ENCODE results near the gene MRPL2. TPM values are rescaled to one million over a fixed set of nuclear protein-coding genes. Genes with fewer than 3 reads are reported as not detected.

Gene MRPL2
- total RNA-seq, 1 donor, result 20.6 TPM

DNA sequence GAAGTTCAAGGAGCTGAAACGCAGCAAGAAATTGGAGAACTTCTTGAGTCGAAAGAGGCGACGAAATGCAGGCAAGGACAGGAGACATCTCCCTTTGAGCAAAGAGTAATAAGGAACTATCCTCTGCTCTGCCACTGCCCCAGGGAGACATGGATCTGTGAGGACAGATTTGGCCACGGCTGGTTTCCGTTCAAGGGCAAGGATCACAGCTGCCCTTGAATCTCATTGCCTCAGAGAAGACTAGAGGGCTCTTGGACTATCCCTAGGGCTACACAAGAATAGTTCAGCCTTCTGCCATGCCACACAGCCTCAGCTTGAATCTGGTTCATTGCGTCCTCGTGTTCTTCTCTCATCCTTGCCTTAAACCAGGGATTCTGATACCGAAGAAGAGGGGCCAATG lies 30.1 kb downstream of the MRPL2 start:
- TF ChIP-seq, protein P1, sequence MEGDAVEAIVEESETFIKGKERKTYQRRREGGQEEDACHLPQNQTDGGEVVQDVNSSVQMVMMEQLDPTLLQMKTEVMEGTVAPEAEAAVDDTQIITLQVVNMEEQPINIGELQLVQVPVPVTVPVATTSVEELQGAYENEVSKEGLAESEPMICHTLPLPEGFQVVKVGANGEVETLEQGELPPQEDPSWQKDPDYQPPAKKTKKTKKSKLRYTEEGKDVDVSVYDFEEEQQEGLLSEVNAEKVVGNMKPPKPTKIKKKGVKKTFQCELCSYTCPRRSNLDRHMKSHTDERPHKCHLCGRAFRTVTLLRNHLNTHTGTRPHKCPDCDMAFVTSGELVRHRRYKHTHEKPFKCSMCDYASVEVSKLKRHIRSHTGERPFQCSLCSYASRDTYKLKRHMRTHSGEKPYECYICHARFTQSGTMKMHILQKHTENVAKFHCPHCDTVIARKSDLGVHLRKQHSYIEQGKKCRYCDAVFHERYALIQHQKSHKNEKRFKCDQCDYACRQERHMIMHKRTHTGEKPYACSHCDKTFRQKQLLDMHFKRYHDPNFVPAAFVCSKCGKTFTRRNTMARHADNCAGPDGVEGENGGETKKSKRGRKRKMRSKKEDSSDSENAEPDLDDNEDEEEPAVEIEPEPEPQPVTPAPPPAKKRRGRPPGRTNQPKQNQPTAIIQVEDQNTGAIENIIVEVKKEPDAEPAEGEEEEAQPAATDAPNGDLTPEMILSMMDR (IDR thresholded peaks at IDR 0.05; ENCODE audit: extremely low read depth, low read depth, low read length), result no peak
- Histone ChIP-seq H4K20me1 (ENCODE audit: insufficient read depth, low read length) (peaks cover 9% of the 10 kb centered on the region), H3K9me3 (ENCODE audit: low read depth, low read length) (no peaks in the 10 kb centered on the region), H3K4me2 (ENCODE audit: insufficient read depth, low read length) (no peak overlapping the region), H3K79me2 (ENCODE audit: insufficient read depth, low read length) (peaks cover 14% of the 10 kb centered on the region), H3K27me3 (ENCODE audit: insufficient read depth, low read length) (no peaks in the 10 kb centered on the region), H3K27ac (ENCODE audit: low read depth, low read length) (no peak overlapping the region), H3K36me3 (ENCODE audit: insufficient read depth, low read length) (peaks cover 73% of the 10 kb centered on the region), H3K4me1 (ENCODE audit: insufficient read depth, low read length) (no peaks in the 10 kb centered on the region), H2AFZ (ENCODE audit: low read length) (no peak overlapping the region), H3K4me3 (ENCODE audit: insufficient read depth, low read length) (no peak overlapping the region)
- DNase-seq (ENCODE audit: insufficient read length, low spot score, missing footprints), result no peak

DNA sequence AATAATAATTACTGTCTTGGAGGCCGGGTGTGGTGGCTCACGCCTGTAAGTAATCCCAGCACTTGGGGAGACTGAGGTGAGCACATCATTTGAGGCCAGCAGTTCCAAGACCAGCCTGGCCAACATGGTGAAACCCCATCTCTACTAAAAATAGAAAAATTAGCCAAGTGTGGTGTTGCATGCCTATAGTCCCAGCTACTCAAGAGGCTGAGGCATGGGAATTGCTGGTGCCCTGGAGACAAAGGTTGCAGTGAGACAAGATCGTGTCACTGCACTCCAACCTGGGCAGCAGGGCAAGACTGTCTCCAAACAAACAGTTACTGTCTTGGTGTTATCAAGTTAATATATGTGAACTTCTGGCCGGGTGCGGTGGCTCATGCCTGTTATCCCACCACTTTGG lies 32.9 kb downstream of the MRPL2 start:
- peaks cover 58% of the 10 kb centered on the region for H3K36me3 ChIP-seq (ENCODE audit: insufficient read depth, low read length)
- H3K27me3 ChIP-seq (ENCODE audit: insufficient read depth, low read length), result no peaks in the 10 kb centered on the region
- no peak overlapping the region for H3K4me2 ChIP-seq (ENCODE audit: insufficient read depth, low read length)
- H3K4me3 ChIP-seq (ENCODE audit: insufficient read depth, low read length), result no peak overlapping the region
- DNase-seq (ENCODE audit: insufficient read length, low spot score, missing footprints), result no peak
- peaks cover 20% of the 10 kb centered on the region for H4K20me1 ChIP-seq (ENCODE audit: insufficient read depth, low read length)
- no peak overlapping the region for H2AFZ ChIP-seq (ENCODE audit: low read length)
- no peak overlapping the region for H3K27ac ChIP-seq (ENCODE audit: low read depth, low read length)
- peaks cover 36% of the 10 kb centered on the region for H3K79me2 ChIP-seq (ENCODE audit: insufficient read depth, low read length)
- peaks cover 7% of the 10 kb centered on the region for H3K4me1 ChIP-seq (ENCODE audit: insufficient read depth, low read length)
- TF ChIP-seq, protein P1 (IDR thresholded peaks at IDR 0.05; ENCODE audit: extremely low read depth, low read depth, low read length), result no peak
- H3K9me3 ChIP-seq (ENCODE audit: low read depth, low read length), result no peaks in the 10 kb centered on the region

DNA sequence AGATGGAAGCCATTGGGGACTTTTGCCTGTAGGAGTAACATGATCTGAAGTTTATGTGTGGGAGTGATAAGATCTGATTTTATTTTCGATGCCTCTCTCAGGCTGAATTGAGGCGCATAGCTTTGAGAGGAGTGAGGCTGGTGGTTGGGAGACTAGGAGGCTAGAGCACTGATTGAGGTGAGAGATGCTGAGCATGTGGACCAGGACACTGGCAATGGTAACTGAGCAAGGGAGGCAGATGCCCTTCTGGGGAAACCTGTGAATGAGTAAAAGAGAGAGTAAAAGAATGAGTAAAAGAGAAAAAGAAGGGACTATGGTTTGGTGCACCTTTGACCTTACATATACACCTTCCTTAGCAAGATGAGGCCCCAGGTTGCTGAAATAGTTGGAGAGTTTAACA lies 34.8 kb downstream of the MRPL2 start:
- H3K27ac ChIP-seq (ENCODE audit: low read depth, low read length), result no peak overlapping the region
- H3K4me3 ChIP-seq (ENCODE audit: insufficient read depth, low read length), result no peak overlapping the region
- peaks cover 64% of the 10 kb centered on the region for H3K36me3 ChIP-seq (ENCODE audit: insufficient read depth, low read length)
- H4K20me1 ChIP-seq (ENCODE audit: insufficient read depth, low read length), result peaks cover 20% of the 10 kb centered on the region
- H3K4me2 ChIP-seq (ENCODE audit: insufficient read depth, low read length), result no peak overlapping the region
- DNase-seq (ENCODE audit: insufficient read length, low spot score, missing footprints), result no peak
- H3K79me2 ChIP-seq (ENCODE audit: insufficient read depth, low read length), result peaks cover 47% of the 10 kb centered on the region
- H3K9me3 ChIP-seq (ENCODE audit: low read depth, low read length), result no peaks in the 10 kb centered on the region
- H3K4me1 ChIP-seq (ENCODE audit: insufficient read depth, low read length), result peaks cover 17% of the 10 kb centered on the region
- H2AFZ ChIP-seq (ENCODE audit: low read length), result no peak overlapping the region
- H3K27me3 ChIP-seq (ENCODE audit: insufficient read depth, low read length), result no peaks in the 10 kb centered on the region
- TF ChIP-seq, protein P1 (IDR thresholded peaks at IDR 0.05; ENCODE audit: extremely low read depth, low read depth, low read length), result no peak

DNA sequence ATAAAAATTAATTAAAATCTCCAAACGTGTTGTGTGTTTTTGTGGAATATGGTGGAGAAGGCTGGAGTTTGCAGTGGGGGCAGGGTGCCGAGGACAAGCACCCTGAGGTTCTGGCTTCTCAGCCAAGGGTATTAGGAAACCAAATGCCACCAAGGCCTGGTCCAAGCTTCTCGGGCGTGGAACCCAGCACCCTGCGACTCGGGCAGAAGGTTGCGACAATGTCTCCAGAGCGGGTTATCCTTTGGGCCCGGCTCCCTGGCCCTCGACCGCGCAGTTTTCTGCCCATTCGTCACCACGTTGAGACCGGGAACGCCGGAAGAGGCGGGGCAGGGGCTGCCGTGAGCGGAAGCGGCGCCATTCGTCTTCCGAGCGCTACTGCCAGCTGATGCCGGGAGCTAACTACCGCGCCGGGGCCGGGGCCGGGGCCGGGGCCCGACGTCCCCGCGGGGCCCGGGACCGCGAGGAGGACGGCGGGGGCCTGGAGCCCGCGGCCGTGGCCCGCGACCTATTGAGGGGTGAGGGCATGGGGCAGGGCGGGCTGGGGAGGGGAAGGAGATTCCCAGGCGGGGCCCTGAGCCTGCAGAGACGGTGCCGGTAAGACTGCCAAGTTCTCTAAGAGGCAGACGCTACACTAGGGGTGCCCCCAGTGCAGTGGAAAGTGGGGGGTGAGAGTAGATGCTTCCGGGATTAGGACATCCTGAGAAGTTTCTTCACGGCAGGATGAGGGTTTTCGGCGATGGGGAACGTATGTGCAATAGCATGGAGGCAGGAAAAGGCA lies 37.8 kb downstream of the MRPL2 start, which contains the start of gene RRP36:
Gene RRP36, plus strand, starts transcription at position 354 of the 778 bp plus-strand sequence. Its CDS starts 32 bp downstream, at position 386.
- Histone ChIP-seq H3K4me2 (ENCODE audit: insufficient read depth, low read length) (peak within 1 kb of the TSS; percentile 91), H3K27me3 (ENCODE audit: insufficient read depth, low read length) (no peaks in the 10 kb centered on the region), H3K36me3 (ENCODE audit: insufficient read depth, low read length) (peaks cover 64% of the 10 kb centered on the region), H2AFZ (ENCODE audit: low read length) (peak within 1 kb of the TSS; percentile 93), H4K20me1 (ENCODE audit: insufficient read depth, low read length) (peaks cover 31% of the 10 kb centered on the region), H3K9me3 (ENCODE audit: low read depth, low read length) (no peaks in the 10 kb centered on the region), H3K4me1 (ENCODE audit: insufficient read depth, low read length) (peaks cover 21% of the 10 kb centered on the region), H3K27ac (ENCODE audit: low read depth, low read length) (peak within 1 kb of the TSS; percentile 71), H3K79me2 (ENCODE audit: insufficient read depth, low read length) (peaks cover 72% of the 10 kb centered on the region), H3K4me3 (ENCODE audit: insufficient read depth, low read length) (peak within 1 kb of the TSS; percentile 97)
- TF ChIP-seq, protein P1 (IDR thresholded peaks at IDR 0.05; ENCODE audit: extremely low read depth, low read depth, low read length), result no peak
- DNase-seq (ENCODE audit: insufficient read length, low spot score, missing footprints), result peak; percentile 98

All from osteoblast (primary cell).